ENCODE results near the gene DOCK3. TPM values are rescaled to one million over a fixed set of nuclear protein-coding genes. Genes with fewer than 3 reads are reported as not detected.
A peak's percentile ranks its signal among the peaks of the same experiment; 100 is the strongest.

DOCK3 gene
- total RNA-seq, 1 experiment from 2014 or later: 8.3 TPM

- Mint-ChIP-seq H3K36me3 (ENCODE audit: insufficient read depth in 1 of 3, low read depth in 3 of 3) (no peaks in the 10 kb centered on the region; a peak in 1 of 7 replicates), H3K27me3 (ENCODE audit: low read depth) (peaks cover 19% of the 10 kb centered on the region), H3K27ac (no peak overlapping the region), H3K4me3 (no peak overlapping the region), H3K4me1 (peaks cover 4 to 7% of the 10 kb centered on the region in 2 experiments; a peak in 3 of 4 replicates), H3K9me3 (no peaks in the 10 kb centered on the region; a peak in 1 of 5 replicates)
- H2BK15ac ChIP-seq (ENCODE audit: low read depth, low read length): no peak overlapping the region
- no peaks in the 10 kb centered on the region for H3K27me3 ChIP-seq (ENCODE audit: insufficient read depth, low read length)
- no peaks in the 10 kb centered on the region for H3K4me1 ChIP-seq (ENCODE audit: insufficient read depth, low read length)
- no peak overlapping the region for H3T11ph ChIP-seq (ENCODE audit: low read length)
- no peak overlapping the region for H2BK120ac ChIP-seq (ENCODE audit: low read depth, low read length, poor library complexity, severe bottlenecking)
- H4K91ac ChIP-seq (ENCODE audit: insufficient read length, low read depth, low read length): no peak overlapping the region
- H3K79me1 ChIP-seq (ENCODE audit: insufficient read depth, low read depth, low read length, poor library complexity, severe bottlenecking): no peaks in the 10 kb centered on the region
- DNase-seq: peak; percentile 9
- H3K9ac ChIP-seq (ENCODE audit: extremely low read depth, insufficient read length, low read length): no peak overlapping the region
- no peaks in the 10 kb centered on the region for H3K9me3 ChIP-seq (ENCODE audit: control insufficient read depth, low read depth, low read length)
- no peaks in the 10 kb centered on the region for H3K79me2 ChIP-seq (ENCODE audit: insufficient read depth, low read length)
- no peak overlapping the region for H2BK5ac ChIP-seq (ENCODE audit: insufficient read length, low read length)
- H3K23ac ChIP-seq (ENCODE audit: insufficient read length, low read depth, low read length): no peak overlapping the region
- no peak overlapping the region for H4K5ac ChIP-seq (ENCODE audit: insufficient read length, low read depth, low read length)
- no peak overlapping the region for H2BK20ac ChIP-seq (ENCODE audit: low read depth, low read length, poor library complexity, severe bottlenecking)
- H4K20me1 ChIP-seq (ENCODE audit: control insufficient read depth, insufficient read depth, insufficient read length): no peaks in the 10 kb centered on the region
- no peak overlapping the region for H4K8ac ChIP-seq (replicated peaks; ENCODE audit: insufficient read length, low read depth, low read length)
- no peak overlapping the region for H2BK12ac ChIP-seq (ENCODE audit: insufficient read length, low read depth, low read length)
- H3K23me2 ChIP-seq (ENCODE audit: insufficient read length, low read depth, low read length, poor library complexity, severe bottlenecking): no peaks in the 10 kb centered on the region
- no peak overlapping the region for H2AK5ac ChIP-seq (ENCODE audit: insufficient read length, low read length)
- TF ChIP-seq, protein P1, sequence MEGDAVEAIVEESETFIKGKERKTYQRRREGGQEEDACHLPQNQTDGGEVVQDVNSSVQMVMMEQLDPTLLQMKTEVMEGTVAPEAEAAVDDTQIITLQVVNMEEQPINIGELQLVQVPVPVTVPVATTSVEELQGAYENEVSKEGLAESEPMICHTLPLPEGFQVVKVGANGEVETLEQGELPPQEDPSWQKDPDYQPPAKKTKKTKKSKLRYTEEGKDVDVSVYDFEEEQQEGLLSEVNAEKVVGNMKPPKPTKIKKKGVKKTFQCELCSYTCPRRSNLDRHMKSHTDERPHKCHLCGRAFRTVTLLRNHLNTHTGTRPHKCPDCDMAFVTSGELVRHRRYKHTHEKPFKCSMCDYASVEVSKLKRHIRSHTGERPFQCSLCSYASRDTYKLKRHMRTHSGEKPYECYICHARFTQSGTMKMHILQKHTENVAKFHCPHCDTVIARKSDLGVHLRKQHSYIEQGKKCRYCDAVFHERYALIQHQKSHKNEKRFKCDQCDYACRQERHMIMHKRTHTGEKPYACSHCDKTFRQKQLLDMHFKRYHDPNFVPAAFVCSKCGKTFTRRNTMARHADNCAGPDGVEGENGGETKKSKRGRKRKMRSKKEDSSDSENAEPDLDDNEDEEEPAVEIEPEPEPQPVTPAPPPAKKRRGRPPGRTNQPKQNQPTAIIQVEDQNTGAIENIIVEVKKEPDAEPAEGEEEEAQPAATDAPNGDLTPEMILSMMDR (conservative IDR thresholded peaks at IDR 0.05): no peak
- no peak overlapping the region for H2AFZ ChIP-seq (ENCODE audit: low read length)
- H3K14ac ChIP-seq (ENCODE audit: insufficient read depth, low read length): no peak overlapping the region
- no CpG with 5 or more reads among the region's 6 CpGs for WGBS (ENCODE audit: extremely low coverage, insufficient read length, low lambda C conversion rate)
- H3K18ac ChIP-seq (ENCODE audit: insufficient read length, low read depth, low read length): no peak overlapping the region
- no peak overlapping the region for H3K4me2 ChIP-seq (ENCODE audit: insufficient read depth, insufficient read length, low read length)
- H3K27ac ChIP-seq (ENCODE audit: insufficient read length, low read depth, low read length): no peak overlapping the region
- H3K4ac ChIP-seq (ENCODE audit: low read depth, low read length): no peak overlapping the region
- H3K56ac ChIP-seq (ENCODE audit: insufficient read length, low read depth, low read length): no peak overlapping the region
Observed at GRCh38 chr3:50661321-50661837, 13.3 kb upstream of the DOCK3 start.

All from H9 (cell line).